Testis (tissue), 3 donors: ENCODE data around the gene RASSF8. TPM values are rescaled to one million over a fixed set of nuclear protein-coding genes. Genes with fewer than 3 reads are reported as not detected.

Source experiments
- DNase-seq: peaks from one replicate; pipeline ENCODE4 v3.0.0-alpha.2; 2019
- H3K27ac ChIP-seq, 2 donors: fragments of 200-600 bp; sonication (generic); one replicate each; pipeline ENCODE4 v1.5.1; 2019
- H3K27me3 ChIP-seq: fragments of 200-600 bp; sonication (generic); one replicate; pipeline ENCODE4 v1.5.1; 2019
- H3K36me3 ChIP-seq: fragments of 200-600 bp; sonication (generic); one replicate; pipeline ENCODE4 v1.5.1; 2017; ENCODE audit warnings: low read depth; ENCODE audit errors: missing control alignments
- H3K4me1 ChIP-seq: fragments of 200-600 bp; sonication (generic); one replicate; pipeline ENCODE4 v1.5.1; 2019
- H3K4me3 ChIP-seq, 2 donors: fragments of 200-600 bp; sonication (generic); one replicate each; pipeline ENCODE4 v1.5.1; 2017 to 2019
- H3K9me3 ChIP-seq: fragments of 200-600 bp; sonication (generic); one replicate; pipeline ENCODE4 v1.5.1; 2017
- CTCF ChIP-seq, 3 experiments: fragments of 450-650 bp in 2 of 3; fragments of 200-600 bp in 1 of 3; sonication (generic) in 1 of 3; IDR thresholded peaks; one replicate each; pipeline ENCODE4 v1.5.1; 2016 to 2019; ENCODE audit warnings: antibody characterized with exemption in 3 of 3, mild to moderate bottlenecking in 2 of 3, moderate library complexity in 1 of 3
- POLR2A ChIP-seq: fragments of 450-650 bp; IDR thresholded peaks from one replicate; pipeline ENCODE4 v1.6.1; 2017; ENCODE audit warnings: antibody characterized with exemption, mild to moderate bottlenecking, moderate library complexity
- WGBS, 2 donors: methylation state at CpG; one replicate each; pipeline ENCODE4 v1.1.5; 2018; 5-methylcytosine and 5-hydroxymethylcytosine counted together
- intact Hi-C: fragments of 100-400 bp; cut with DNase I; formaldehyde crosslinking; loops from one replicate; pipeline ENCODE4 v1.15.1; 2023; ENCODE audit warnings: low total_unique reads
- polyA plus RNA-seq: library from polyadenylated mRNA; stranded (reverse); fragments of 350-450 nt; fragmentation: Illumina TruSeq; extraction: RNeasy Lipid Tissue Mini Kit (QIAGEN cat#74804); gene quantifications from one replicate; pipeline ENCODE4 v1.2.3, GENCODE V29; 2014; ENCODE audit warnings: low read depth, low replicate concordance; ENCODE audit not compliant: insufficient read depth
- total RNA-seq, 2 donors: library from RNA; depleted of rRNA; stranded (reverse); fragments of >200 nt; gene quantifications; one replicate each; pipeline ENCODE4 v1.2.3, GENCODE V29; 2016

RASSF8 gene
- total and polyA plus RNA-seq, 3 donors from 2014 or later: 71.7 to 93.5 (median 90.0) TPM

DNA sequence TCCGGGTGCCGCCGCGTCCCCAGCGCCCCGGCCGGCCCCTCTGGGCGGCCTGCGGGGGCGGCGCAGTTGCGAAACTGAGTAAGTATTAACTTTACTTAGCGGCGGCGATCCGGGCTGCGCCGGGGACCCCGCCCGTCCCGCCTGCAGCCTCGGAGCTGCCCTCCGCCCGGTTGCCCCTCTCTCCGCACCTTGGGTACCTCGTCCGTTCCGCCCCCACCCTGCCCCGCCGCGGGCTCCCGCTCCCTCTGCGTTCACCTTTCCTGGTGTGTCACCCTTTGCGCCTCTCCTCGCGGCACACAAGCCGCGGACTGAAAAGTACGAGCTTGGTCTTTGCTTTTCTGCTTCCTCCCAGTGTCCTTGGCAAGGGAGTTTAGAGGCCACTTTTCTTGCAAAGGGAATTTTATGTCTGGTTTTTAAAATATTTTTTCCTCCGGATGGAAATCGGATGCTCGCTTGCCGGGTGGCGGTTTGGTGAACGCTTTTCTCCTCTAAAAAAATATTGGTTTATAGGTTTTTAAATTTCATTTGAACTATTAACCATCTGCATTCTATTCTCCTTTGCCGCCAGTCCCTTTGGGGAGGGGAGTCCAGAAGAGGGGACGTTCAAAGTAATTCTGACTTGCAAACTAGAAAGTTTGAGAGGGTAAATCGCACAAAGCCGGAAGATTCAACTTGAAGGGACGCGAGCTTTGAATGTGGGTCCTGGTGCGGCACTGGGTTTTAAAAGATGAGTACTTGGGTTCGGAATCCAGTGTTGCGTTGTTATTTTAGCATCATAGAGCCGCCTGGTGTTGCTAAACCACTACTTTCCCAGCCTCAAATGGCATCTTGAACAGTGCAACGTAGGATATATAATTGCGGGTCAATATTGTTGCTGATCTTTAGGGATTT lies 834 bp downstream of the RASSF8 start:
- peaks cover 17% of the 10 kb centered on the region for H3K4me1 ChIP-seq
- peak overlapping the region; percentile 72 to 96 for H3K27ac ChIP-seq
- no peaks in the 10 kb centered on the region for H3K9me3 ChIP-seq
- TF ChIP-seq CTCF (IDR thresholded peaks at IDR 0.05) (no peak), POLR2A (no peak)
- peak overlapping the region; percentile 75 to 81 for H3K4me3 ChIP-seq
- peak; percentile 64 for DNase-seq
- 0% methylated on average over 44 to 53 of the region's 57 CpGs for WGBS, 2 donors
- intact Hi-C loops: loop anchor here (5.0 kb wide), 1 partner anchor 377 kb away; no protein-coding TSS in a partner anchor
- H3K36me3 ChIP-seq: no peaks in the 10 kb centered on the region
- H3K27me3 ChIP-seq: no peaks in the 10 kb centered on the region

GRCh38 chr12:25960143-25960542 lies 1.7 kb downstream of the RASSF8 start:
- Histone ChIP-seq H3K27me3 (no peaks in the 10 kb centered on the region), H3K27ac (peak overlapping the region in 1 of 2 donors; percentile 96), H3K9me3 (no peaks in the 10 kb centered on the region), H3K4me1 (peaks cover 17% of the 10 kb centered on the region), H3K36me3 (no peaks in the 10 kb centered on the region), H3K4me3 (peak overlapping the region; percentile 75 to 81)
- 8% methylated on average over 5 of the region's 5 CpGs for WGBS, 2 donors
- intact Hi-C loops: no loop called here
- peak; percentile 46 for DNase-seq
- no peak for TF ChIP-seq CTCF (IDR thresholded peaks at IDR 0.05)
- TF ChIP-seq POLR2A: no peak

DNA sequence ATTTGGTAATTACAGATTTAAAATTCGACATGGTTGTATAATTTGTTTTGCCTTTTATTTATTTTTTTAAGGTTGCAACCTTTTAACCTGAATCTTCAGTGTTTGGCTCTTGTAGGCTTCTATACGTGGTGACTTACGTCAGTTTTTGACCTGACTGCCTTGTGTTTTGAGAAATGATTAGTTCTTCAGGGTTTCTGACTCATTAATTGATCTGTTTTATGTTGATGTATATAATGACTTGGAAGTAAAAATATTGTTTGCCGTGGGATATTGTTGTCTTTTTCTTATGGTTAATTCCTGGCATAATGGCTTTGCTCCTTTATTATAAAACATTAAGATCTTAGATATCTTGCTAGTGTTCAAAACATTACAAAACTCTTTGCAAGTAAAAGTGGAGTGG lies 2.5 kb downstream of the RASSF8 start:
- DNase-seq: no peak
- TF ChIP-seq CTCF (IDR thresholded peaks at IDR 0.05) (no peak), POLR2A (no peak)
- no peak overlapping the region for H3K27ac ChIP-seq
- H3K27me3 ChIP-seq: no peaks in the 10 kb centered on the region
- H3K4me1 ChIP-seq: peaks cover 17% of the 10 kb centered on the region
- H3K36me3 ChIP-seq: no peaks in the 10 kb centered on the region
- intact Hi-C loops: no loop called here
- H3K4me3 ChIP-seq: no peak overlapping the region
- 53 to 57% methylated on average over 4 of the region's 4 CpGs for WGBS, 2 donors
- no peaks in the 10 kb centered on the region for H3K9me3 ChIP-seq

DNA sequence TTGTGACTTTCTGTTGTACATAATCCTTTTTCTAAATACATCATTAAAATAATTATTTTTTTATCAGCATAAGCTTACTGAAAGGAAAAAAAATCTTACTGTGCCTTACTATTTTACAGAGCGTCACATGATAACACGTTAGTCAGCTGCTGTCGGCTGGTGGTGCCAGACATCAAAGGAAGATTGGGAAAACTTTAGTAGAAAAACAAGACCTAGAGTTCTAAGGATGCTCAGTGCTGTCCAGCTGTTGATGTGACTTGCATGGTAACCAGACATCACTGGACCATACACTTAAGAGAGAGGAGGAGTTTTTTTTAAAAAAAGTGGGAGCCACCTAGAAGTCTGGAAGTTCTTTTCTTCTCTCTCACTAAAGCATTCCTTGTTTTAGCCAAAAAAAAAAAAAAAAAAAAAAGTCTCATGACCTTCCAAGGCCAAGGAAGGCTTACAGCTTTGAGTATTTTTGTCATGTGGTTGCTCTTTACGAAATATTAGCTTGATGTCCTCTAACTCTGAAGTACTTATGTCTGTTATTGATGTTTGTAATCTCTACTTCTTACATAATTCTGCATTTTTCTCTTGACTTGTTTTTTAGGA lies 4.5 kb downstream of the RASSF8 start:
- intact Hi-C loops: no loop called here
- Histone ChIP-seq H3K36me3 (no peaks in the 10 kb centered on the region), H3K27me3 (no peaks in the 10 kb centered on the region), H3K9me3 (no peaks in the 10 kb centered on the region), H3K27ac (peak overlapping the region; percentile 16 to 74), H3K4me3 (no peak overlapping the region), H3K4me1 (peaks cover 12% of the 10 kb centered on the region)
- peak; percentile 28 for DNase-seq
- 38 to 47% methylated on average over 4 of the region's 4 CpGs for WGBS, 2 donors
- no peak for TF ChIP-seq POLR2A
- TF ChIP-seq CTCF (IDR thresholded peaks at IDR 0.05): no peak
